Colonic mucosa (tissue), 4 donors: ENCODE results near the gene SV2A. TPM values are rescaled to one million over a fixed set of nuclear protein-coding genes. Genes with fewer than 3 reads are reported as not detected.
A peak's percentile ranks its signal among the peaks of the same experiment; 100 is the strongest.
"Not testable (repeated sequence)": the region's sequence is repeated elsewhere in the genome, so short reads cannot be mapped to it uniquely, and the experiment has no call there.

Experiments used
- DNase-seq: peaks from one replicate; pipeline ENCODE4 v3.0.0-alpha.2; 2020
- H3K27ac ChIP-seq: fragments of 200-600 bp; one replicate; pipeline ENCODE4 v1.8.0; 2021
- H3K27me3 ChIP-seq: fragments of 200-600 bp; one replicate; pipeline ENCODE4 v1.8.0; 2021
- H3K36me3 ChIP-seq: fragments of 200-600 bp; one replicate; pipeline ENCODE4 v1.8.0; 2021
- H3K4me1 ChIP-seq: fragments of 200-600 bp; one replicate; pipeline ENCODE4 v1.8.0; 2021; ENCODE audit warnings: mild to moderate bottlenecking
- H3K4me3 ChIP-seq: fragments of 200-600 bp; one replicate; pipeline ENCODE4 v1.8.0; 2021
- H3K9ac ChIP-seq, 2 donors: one replicate each; pipeline ENCODE4 v1.7.0; 2013; ENCODE audit warnings: control low read depth in 2 of 2, low read depth in 2 of 2, low read length in 2 of 2
- H3K9me3 ChIP-seq: fragments of 200-600 bp; one replicate; pipeline ENCODE4 v1.8.0; 2021
- intact Hi-C: fragments of 100-400 bp; cut with DNase I; formaldehyde crosslinking; loops from one replicate; pipeline ENCODE4 v1.14.1; 2022
- total RNA-seq, 2 donors: library from RNA; stranded (reverse); fragmentation: NEBNext Ultra II Directional in 1 of 2; extraction: Animal tissue kit (Norgen Biotek cat#: 25700) in 1 of 2; gene quantifications; one replicate each; pipeline ENCODE4 v1.2.1, GENCODE V29; 2021
- TF ChIP-seq, protein P1 (sequence below): fragments of 200-600 bp; IDR thresholded peaks from one replicate; pipeline ENCODE4 v1.8.0; 2022; ENCODE audit warnings: antibody characterized with exemption, mild to moderate bottlenecking
- donor health status: healthy.
- donor health status: DM: no; HTN: no; CAD: no.
- donor health status: DM: no; HTN: no; CAD: no.

The SV2A gene
- total RNA-seq, 2 donors from 2014 or later, result 0.89 to 1.5 TPM

DNA sequence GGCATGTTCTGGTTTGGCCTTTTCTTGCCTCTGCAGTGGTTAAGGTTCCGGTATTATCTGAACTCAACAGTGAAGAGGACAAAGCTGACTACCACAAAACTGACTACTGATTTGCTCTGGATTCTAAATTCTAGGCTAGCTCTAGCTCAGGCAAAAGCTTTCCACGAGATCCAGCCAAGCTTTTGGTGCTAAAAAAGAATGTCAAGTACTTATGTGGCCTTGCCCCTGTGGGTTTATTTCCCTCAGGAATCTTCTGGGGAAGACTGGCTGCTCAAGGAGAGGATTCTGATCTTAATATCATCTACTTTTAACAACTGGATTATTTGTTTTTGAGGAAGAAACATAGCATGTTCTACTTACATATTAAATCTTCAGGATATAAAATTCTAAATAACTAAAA lies 45.1 kb upstream of the SV2A start:
- Histone ChIP-seq H3K4me3 (no peak overlapping the region), H3K36me3 (peaks cover 13% of the 10 kb centered on the region), H3K9ac (no peak overlapping the region), H3K9me3 (no peaks in the 10 kb centered on the region), H3K27me3 (no peaks in the 10 kb centered on the region), H3K4me1 (peaks cover 3% of the 10 kb centered on the region), H3K27ac (peak overlapping the region; percentile 35)
- TF ChIP-seq, protein P1, sequence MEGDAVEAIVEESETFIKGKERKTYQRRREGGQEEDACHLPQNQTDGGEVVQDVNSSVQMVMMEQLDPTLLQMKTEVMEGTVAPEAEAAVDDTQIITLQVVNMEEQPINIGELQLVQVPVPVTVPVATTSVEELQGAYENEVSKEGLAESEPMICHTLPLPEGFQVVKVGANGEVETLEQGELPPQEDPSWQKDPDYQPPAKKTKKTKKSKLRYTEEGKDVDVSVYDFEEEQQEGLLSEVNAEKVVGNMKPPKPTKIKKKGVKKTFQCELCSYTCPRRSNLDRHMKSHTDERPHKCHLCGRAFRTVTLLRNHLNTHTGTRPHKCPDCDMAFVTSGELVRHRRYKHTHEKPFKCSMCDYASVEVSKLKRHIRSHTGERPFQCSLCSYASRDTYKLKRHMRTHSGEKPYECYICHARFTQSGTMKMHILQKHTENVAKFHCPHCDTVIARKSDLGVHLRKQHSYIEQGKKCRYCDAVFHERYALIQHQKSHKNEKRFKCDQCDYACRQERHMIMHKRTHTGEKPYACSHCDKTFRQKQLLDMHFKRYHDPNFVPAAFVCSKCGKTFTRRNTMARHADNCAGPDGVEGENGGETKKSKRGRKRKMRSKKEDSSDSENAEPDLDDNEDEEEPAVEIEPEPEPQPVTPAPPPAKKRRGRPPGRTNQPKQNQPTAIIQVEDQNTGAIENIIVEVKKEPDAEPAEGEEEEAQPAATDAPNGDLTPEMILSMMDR, result no peak
- no peak for DNase-seq
- intact Hi-C loops, result loop anchor here (2.0 to 10.0 kb wide), 2 partner anchors 90 to 212 kb away; no protein-coding TSS in a partner anchor

DNA sequence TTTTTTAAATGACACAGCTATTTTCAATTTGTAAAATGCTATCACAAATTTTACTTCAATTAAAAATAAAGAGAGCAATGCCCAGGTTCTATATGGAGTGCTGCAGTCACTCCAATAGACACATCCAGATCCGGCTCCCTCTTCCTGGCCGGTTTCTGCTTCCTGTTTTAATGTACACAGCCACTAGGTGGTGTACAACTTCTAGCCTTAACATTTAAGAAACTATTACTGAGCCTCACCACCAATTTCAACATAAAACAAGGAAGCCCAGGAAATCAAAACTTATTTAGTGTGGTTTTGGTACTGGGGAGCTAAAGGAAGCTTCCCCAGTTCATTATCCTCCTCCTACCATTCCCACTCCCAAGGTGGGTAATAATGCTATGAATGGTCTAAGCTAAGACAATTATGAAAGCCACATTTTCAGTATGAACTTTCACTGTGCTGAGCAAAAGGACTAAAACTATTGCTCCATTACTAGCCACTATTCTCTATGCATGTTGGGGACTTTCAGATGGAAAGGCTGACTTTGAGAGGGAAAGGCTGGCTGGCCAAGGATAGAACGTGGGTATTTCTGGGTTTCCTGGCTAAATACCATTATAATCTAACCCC lies 44.5 kb upstream of the SV2A start:
- H3K4me1 ChIP-seq, result peaks cover 3% of the 10 kb centered on the region
- no peak overlapping the region for H3K9ac ChIP-seq
- peak overlapping the region; percentile 35 for H3K27ac ChIP-seq
- intact Hi-C loops, result loop anchor here (2.0 to 10.0 kb wide), 2 partner anchors 91 to 213 kb away; no protein-coding TSS in a partner anchor
- TF ChIP-seq, protein P1, result peak; percentile 73
- no peaks in the 10 kb centered on the region for H3K27me3 ChIP-seq
- no peak overlapping the region for H3K4me3 ChIP-seq
- H3K9me3 ChIP-seq, result no peaks in the 10 kb centered on the region
- peak; percentile 68 for DNase-seq
- H3K36me3 ChIP-seq, result peaks cover 13% of the 10 kb centered on the region

DNA sequence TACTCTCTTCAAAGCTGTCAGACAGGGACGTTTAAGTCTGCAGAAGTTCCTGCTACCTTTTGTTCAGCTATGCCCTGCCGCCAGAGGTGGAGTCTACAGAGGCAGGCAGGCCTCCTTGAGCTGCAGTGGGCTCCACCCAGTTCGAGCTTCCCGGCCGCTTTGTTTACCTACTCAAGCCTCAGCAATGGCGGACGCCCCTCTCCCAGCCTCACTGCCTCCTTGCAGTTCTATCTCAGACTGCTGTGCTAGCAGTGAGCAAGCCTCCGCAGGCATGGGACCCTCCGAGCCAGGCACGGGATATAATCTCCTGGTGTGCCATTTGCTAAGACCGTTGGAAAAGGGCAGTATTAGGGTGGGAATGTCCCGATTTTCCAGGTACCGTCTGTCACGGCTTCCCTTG lies 39.9 kb upstream of the SV2A start:
- H3K27me3 ChIP-seq, DNase-seq, intact Hi-C loops, H3K4me3 ChIP-seq, H3K27ac ChIP-seq, H3K9ac ChIP-seq, H3K36me3 ChIP-seq, H3K9me3 ChIP-seq, H3K4me1 ChIP-seq: not testable (repeated sequence)

DNA sequence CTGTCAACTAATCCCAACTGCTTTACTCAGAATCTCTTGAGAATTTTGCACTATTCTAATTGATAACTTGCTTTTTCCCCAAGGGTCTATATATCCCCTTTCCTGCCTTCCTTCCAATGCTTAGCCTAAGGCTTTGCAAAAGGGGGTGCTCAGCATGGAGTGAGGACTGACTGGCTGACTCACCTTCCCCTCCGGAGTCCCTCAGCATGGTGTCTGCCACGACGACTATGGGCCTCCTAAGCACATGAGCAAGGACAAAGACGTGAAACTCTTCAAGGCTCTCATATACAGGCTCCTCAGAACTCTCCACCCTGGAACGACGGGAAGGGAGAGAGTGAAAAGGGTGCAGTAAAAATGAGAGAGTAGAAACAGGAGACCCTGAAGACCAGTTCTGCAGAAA lies 32.3 kb upstream of the SV2A start:
- Histone ChIP-seq H3K9me3 (no peaks in the 10 kb centered on the region), H3K27me3 (no peaks in the 10 kb centered on the region), H3K4me3 (no peak overlapping the region), H3K4me1 (no peaks in the 10 kb centered on the region), H3K36me3 (no peaks in the 10 kb centered on the region), H3K27ac (no peak overlapping the region), H3K9ac (no peak overlapping the region)
- DNase-seq, result no peak
- intact Hi-C loops, result no loop called here
- TF ChIP-seq, protein P1, result no peak

DNA sequence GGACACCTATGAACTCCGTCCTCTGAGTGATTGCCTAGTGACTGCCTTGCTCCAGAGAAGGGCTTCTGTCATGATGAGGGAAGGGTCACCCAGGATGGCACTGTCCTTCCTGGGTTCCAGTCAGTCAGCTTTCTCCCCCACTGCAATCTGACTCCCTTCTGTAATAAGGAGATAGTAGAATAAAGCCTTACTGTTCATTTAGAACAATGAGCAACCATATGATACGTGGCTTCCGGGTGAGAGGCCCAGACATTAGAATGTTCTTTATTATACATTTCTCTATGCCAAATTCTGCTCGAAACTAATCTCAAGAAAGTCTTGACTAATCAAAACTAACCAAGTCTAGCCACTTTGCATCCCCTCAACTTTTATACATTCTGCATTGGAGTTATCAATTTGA lies 27.6 kb upstream of the SV2A start:
- H3K4me3 ChIP-seq, result no peak overlapping the region
- H3K9ac ChIP-seq, result no peak overlapping the region
- no peak for DNase-seq
- no peaks in the 10 kb centered on the region for H3K9me3 ChIP-seq
- intact Hi-C loops, result no loop called here
- TF ChIP-seq, protein P1, result no peak
- no peaks in the 10 kb centered on the region for H3K36me3 ChIP-seq
- H3K4me1 ChIP-seq, result no peaks in the 10 kb centered on the region
- H3K27me3 ChIP-seq, result no peaks in the 10 kb centered on the region
- H3K27ac ChIP-seq, result no peak overlapping the region

DNA sequence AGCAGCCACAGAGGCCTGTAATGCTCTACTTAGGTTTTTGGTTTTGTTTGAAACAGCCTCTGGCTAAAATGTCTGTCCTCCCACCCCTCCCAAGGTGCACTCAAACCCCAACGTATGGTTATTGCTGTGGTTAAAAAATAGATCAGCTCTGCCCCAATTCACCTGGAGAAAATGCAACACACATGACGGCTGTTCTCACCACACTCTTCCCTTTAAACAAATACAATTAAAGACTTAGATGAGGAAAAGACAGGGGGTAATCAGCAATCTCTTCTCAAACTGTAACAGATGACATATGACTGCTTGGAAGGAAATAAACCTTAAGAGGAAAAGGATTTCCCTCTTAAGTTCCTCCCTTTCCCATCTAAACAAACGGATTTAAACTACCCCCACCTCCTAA lies 25.2 kb upstream of the SV2A start:
- peak overlapping the region in 1 of 2 donors; percentile 46 for H3K9ac ChIP-seq
- no peak overlapping the region for H3K4me3 ChIP-seq
- H3K27me3 ChIP-seq, result no peaks in the 10 kb centered on the region
- H3K36me3 ChIP-seq, result no peaks in the 10 kb centered on the region
- DNase-seq, result no peak
- TF ChIP-seq, protein P1, result no peak
- H3K4me1 ChIP-seq, result peaks cover 7% of the 10 kb centered on the region
- intact Hi-C loops, result no loop called here
- peak overlapping the region; percentile 64 for H3K27ac ChIP-seq
- H3K9me3 ChIP-seq, result no peaks in the 10 kb centered on the region
